ENCODE measurements around the gene CTBP1.

DNA sequence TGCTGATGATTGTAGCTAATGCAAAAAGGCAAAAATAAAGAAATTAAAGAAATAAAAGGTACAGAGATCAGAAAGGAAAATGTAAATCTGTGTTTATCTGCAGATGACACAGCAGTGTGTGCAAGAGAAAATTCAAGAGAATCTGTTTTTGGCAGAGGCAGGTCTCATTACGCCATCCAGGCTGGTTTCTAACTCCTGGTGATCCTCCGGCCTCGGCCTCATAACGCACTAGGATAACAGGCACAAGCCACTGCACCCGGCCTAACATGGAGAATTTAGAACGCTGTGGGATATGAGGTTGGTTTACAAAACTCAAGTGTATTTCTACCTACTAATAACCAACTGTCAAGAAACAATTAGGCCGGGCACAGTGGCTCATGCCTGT is 29.4 kb downstream of the CTBP1 start:
- TF ChIP-seq POLR2A (IDR thresholded peaks at IDR 0.05; ENCODE audit: low read length) (no peak), GATA1 (IDR thresholded peaks at IDR 0.05; ENCODE audit: low read depth, low read length) (no peak)

Data from erythroblast (primary cell).